Vagina (tissue), 2 donors: Measurements from ENCODE around the gene RPTOR.

ENCODE experiments used
- CTCF ChIP-seq, 3 experiments: fragments of 450-650 bp in 2 of 3; fragments of 200-600 bp in 1 of 3; sonication (generic) in 1 of 3; IDR thresholded peaks; one replicate each; pipeline ENCODE4 v1.5.1; 2017 to 2019; ENCODE audit warnings: antibody characterized with exemption in 3 of 3, mild to moderate bottlenecking in 2 of 3, moderate library complexity in 2 of 3
- POLR2A ChIP-seq, 2 donors: fragments of 450-650 bp; IDR thresholded peaks; one replicate each; pipeline ENCODE4 v1.6.1; 2017; ENCODE audit warnings: antibody characterized with exemption in 2 of 2, mild to moderate bottlenecking in 2 of 2, moderate library complexity in 2 of 2
- POLR2AphosphoS5 ChIP-seq, 2 donors: sonication (generic); formaldehyde crosslinking; IDR thresholded peaks; one replicate each; pipeline ENCODE4 v1.9.0; 2017; ENCODE audit warnings: antibody characterized with exemption in 2 of 2, mild to moderate bottlenecking in 2 of 2, low read depth in 1 of 2; ENCODE audit not compliant: insufficient read depth in 1 of 2

GRCh38 chr17:80588702-80589383, 44.2 kb downstream of the RPTOR start:
- TF ChIP-seq CTCF (IDR thresholded peaks at IDR 0.05) = no peak
- no peak for TF ChIP-seq POLR2A (IDR thresholded peaks at IDR 0.05)
- TF ChIP-seq POLR2AphosphoS5 (IDR thresholded peaks at IDR 0.05; ENCODE audit: insufficient read depth in 1 of 2, low read depth in 1 of 2) = no peak
